NT2/D1 (cell line): Measurements from ENCODE around the gene MGAT5.
A peak's percentile ranks its signal among the peaks of the same experiment; 100 is the strongest.

Experiments used
- DNase-seq: peaks from one replicate; pipeline ENCODE4 v3.0.0-alpha.2; 2011; ENCODE audit warnings: low read depth, low spot score
- H3K27me3 ChIP-seq: 2 replicates; pipeline ENCODE4 v1.6.0; 2011; ENCODE audit warnings: mild to moderate bottlenecking; ENCODE audit not compliant: insufficient read length, insufficient read depth
- H3K36me3 ChIP-seq: 2 replicates; pipeline ENCODE4 v1.6.1; 2011; ENCODE audit warnings: mild to moderate bottlenecking, low read length, mixed read lengths; ENCODE audit not compliant: insufficient read depth, insufficient read length
- H3K4me1 ChIP-seq: 2 replicates; pipeline ENCODE4 v1.5.1; 2011; ENCODE audit not compliant: insufficient read depth, insufficient read length
- H3K4me3 ChIP-seq: 2 replicates; pipeline ENCODE4 v1.5.1; 2011; ENCODE audit warnings: low read depth; ENCODE audit not compliant: insufficient read length
- H3K9ac ChIP-seq: 2 replicates; pipeline ENCODE4 v1.6.0; 2011; ENCODE audit warnings: low read depth; ENCODE audit not compliant: insufficient read length
- H3K9me3 ChIP-seq: 2 replicates; pipeline ENCODE4 v1.5.1; 2011; ENCODE audit warnings: mild to moderate bottlenecking, low read length; ENCODE audit not compliant: insufficient read depth
- SUZ12 ChIP-seq: IDR thresholded peaks from 2 replicates; pipeline ENCODE4 v1.6.1; 2011; ENCODE audit not compliant: insufficient read length, insufficient read depth; ENCODE audit errors: extremely low read depth
- YY1 ChIP-seq: IDR thresholded peaks from 2 replicates; pipeline ENCODE4 v1.6.1; 2011; ENCODE audit not compliant: insufficient read length, insufficient read depth
- ZNF274 ChIP-seq: IDR thresholded peaks from 2 replicates; pipeline ENCODE4 v1.6.1; 2011; ENCODE audit warnings: mild to moderate bottlenecking, low read depth, low read length

MGAT5 gene

GRCh38 chr2:134245340-134245984, 8.4 kb upstream of the MGAT5 start:
- Histone ChIP-seq H3K36me3 (peaks cover 3% of the 10 kb centered on the region), H3K9ac (no peak overlapping the region), H3K9me3 (no peaks in the 10 kb centered on the region), H3K27me3 (no peaks in the 10 kb centered on the region), H3K4me3 (no peak overlapping the region), H3K4me1 (no peaks in the 10 kb centered on the region)
- DNase-seq = peak; percentile 46
- TF ChIP-seq SUZ12 (no peak), ZNF274 (no peak), YY1 (no peak)

- Histone ChIP-seq H3K4me3 (no peak overlapping the region), H3K9me3 (no peaks in the 10 kb centered on the region), H3K4me1 (no peaks in the 10 kb centered on the region), H3K27me3 (no peaks in the 10 kb centered on the region), H3K9ac (no peak overlapping the region), H3K36me3 (peaks cover 3% of the 10 kb centered on the region)
- TF ChIP-seq ZNF274 (no peak), SUZ12 (no peak), YY1 (no peak)
- DNase-seq = no peak
Observed at GRCh38 chr2:134246154-134246874, 7.6 kb upstream of the MGAT5 start.

- H3K4me3 ChIP-seq = no peak overlapping the region
Observed at GRCh38 chr2:134247679-134248078, 6.2 kb upstream of the MGAT5 start.

GRCh38 chr2:134248913-134249312, 5.0 kb upstream of the MGAT5 start:
- H3K4me1 ChIP-seq = no peaks in the 10 kb centered on the region
- DNase-seq = no peak
- peaks cover 3% of the 10 kb centered on the region for H3K36me3 ChIP-seq
- H3K9me3 ChIP-seq = no peaks in the 10 kb centered on the region
- no peaks in the 10 kb centered on the region for H3K27me3 ChIP-seq
- no peak overlapping the region for H3K9ac ChIP-seq
- no peak overlapping the region for H3K4me3 ChIP-seq
- TF ChIP-seq ZNF274 (no peak), YY1 (no peak), SUZ12 (no peak)

More at GRCh38 chr2:134247679-134248078, 6.2 kb upstream of the MGAT5 start:
- TF ChIP-seq SUZ12 (no peak), ZNF274 (no peak), YY1 (no peak)
- H3K36me3 ChIP-seq = peaks cover 3% of the 10 kb centered on the region
- no peak for DNase-seq
- H3K9ac ChIP-seq = no peak overlapping the region
- H3K4me1 ChIP-seq = no peaks in the 10 kb centered on the region
- no peaks in the 10 kb centered on the region for H3K27me3 ChIP-seq
- H3K9me3 ChIP-seq = no peaks in the 10 kb centered on the region

GRCh38 chr2:134249755-134250154, 4.1 kb upstream of the MGAT5 start:
- no peak overlapping the region for H3K9ac ChIP-seq
- H3K9me3 ChIP-seq = no peaks in the 10 kb centered on the region
- peaks cover 7% of the 10 kb centered on the region for H3K36me3 ChIP-seq
- H3K4me3 ChIP-seq = no peak overlapping the region
- no peak for TF ChIP-seq YY1
- TF ChIP-seq ZNF274 = no peak
- no peak for TF ChIP-seq SUZ12
- no peak for DNase-seq
- H3K27me3 ChIP-seq = no peaks in the 10 kb centered on the region
- no peaks in the 10 kb centered on the region for H3K4me1 ChIP-seq

- no peak overlapping the region for H3K4me3 ChIP-seq
- H3K36me3 ChIP-seq = peaks cover 10% of the 10 kb centered on the region
- H3K9me3 ChIP-seq = no peaks in the 10 kb centered on the region
- no peaks in the 10 kb centered on the region for H3K27me3 ChIP-seq
- DNase-seq = no peak
- TF ChIP-seq ZNF274 = no peak
- TF ChIP-seq YY1 = no peak
- no peak for TF ChIP-seq SUZ12
- no peaks in the 10 kb centered on the region for H3K4me1 ChIP-seq
- no peak overlapping the region for H3K9ac ChIP-seq
Observed at GRCh38 chr2:134250840-134251461, 2.9 kb upstream of the MGAT5 start.

GRCh38 chr2:134252092-134252750, 1.7 kb upstream of the MGAT5 start:
- Histone ChIP-seq H3K9me3 (no peaks in the 10 kb centered on the region), H3K27me3 (no peaks in the 10 kb centered on the region), H3K4me1 (no peaks in the 10 kb centered on the region), H3K36me3 (peaks cover 10% of the 10 kb centered on the region), H3K4me3 (no peak overlapping the region), H3K9ac (no peak overlapping the region)
- no peak for DNase-seq
- no peak for TF ChIP-seq SUZ12
- no peak for TF ChIP-seq ZNF274
- TF ChIP-seq YY1 = no peak
